ENCODE data around the gene TENT4A.

Gene TENT4A

DNA sequence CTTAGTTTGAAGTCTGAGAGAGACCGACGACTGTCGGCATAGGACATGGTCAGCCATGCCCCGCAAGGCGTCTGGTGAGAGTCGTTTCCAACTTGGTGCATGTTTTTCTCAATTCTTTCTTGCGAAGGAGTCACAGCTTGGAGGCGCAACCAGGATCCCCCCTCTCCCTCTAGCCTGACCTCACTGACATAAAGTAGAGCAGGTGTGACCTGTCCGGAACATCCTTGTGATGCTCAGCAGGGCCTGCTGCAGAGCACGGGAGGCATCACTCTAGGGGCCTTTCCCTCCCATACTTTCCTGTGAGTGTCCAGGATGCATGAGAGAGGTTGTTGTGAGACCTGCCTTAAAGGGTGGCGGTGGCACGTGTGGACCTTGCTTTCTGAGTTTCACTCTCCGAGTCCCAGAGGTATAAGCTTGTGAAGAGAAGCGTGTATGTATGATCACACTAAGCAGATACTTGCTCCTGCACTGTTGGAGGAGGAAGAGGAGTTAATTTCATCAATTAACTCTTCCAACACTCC lies 5.0 kb downstream of the TENT4A start:
- no peak for DNase-seq (ENCODE audit: low read depth in 2 of 2)

- DNase-seq (ENCODE audit: low read depth in 2 of 2) = no peak
Observed at GRCh38 chr5:6718718-6719117, 5.5 kb downstream of the TENT4A start.

- DNase-seq (ENCODE audit: low read depth in 2 of 2) = no peak
Observed at GRCh38 chr5:6719417-6719816, 6.2 kb downstream of the TENT4A start.

- no peak for DNase-seq (ENCODE audit: low read depth in 2 of 2)
Observed at GRCh38 chr5:6719896-6720560, 6.8 kb downstream of the TENT4A start.

- DNase-seq (ENCODE audit: low read depth in 2 of 2) = no peak
Observed at GRCh38 chr5:6720561-6720921, 7.3 kb downstream of the TENT4A start.

DNA sequence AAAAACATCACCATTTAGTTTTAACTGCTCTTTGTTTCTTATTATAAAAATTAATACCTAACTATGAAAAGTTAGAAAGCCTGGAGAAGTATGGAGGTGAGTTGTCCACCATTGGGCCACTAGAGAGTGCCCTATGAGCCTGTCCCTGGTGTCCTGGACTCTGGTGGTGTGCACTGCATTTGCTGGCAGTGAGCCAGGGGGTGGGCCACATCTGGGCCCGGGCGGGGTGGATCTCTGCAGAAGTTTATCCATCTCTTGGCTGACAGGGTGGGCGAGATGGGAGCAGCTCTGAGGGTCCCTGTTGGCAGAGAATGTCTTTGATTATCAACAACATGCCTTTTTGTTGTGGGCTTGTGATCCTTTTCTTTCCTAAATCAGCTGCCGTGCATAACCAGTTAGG lies 8.2 kb downstream of the TENT4A start:
- DNase-seq (ENCODE audit: low read depth in 2 of 2) = no peak

DNA sequence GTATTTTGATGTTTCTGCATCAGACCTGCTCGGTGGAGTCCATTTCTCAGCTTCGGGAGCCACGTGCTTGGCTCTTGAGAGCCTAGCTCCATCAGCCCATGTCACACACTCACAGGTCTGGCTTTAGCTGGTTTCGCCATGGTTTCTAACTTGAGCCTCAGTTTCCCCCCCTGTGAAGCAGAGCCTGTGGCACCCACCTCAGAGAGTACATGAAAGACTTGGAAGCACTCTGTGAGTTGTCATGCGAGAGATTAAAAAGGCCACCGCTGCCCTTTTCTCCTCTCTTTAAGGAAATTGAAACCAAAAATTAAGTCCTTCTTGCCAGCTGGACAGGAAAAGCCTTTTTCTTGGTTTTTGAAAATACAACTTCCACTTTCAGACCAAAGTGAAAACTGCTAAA lies 8.8 kb downstream of the TENT4A start:
- no peak for DNase-seq (ENCODE audit: low read depth in 2 of 2)

DNA sequence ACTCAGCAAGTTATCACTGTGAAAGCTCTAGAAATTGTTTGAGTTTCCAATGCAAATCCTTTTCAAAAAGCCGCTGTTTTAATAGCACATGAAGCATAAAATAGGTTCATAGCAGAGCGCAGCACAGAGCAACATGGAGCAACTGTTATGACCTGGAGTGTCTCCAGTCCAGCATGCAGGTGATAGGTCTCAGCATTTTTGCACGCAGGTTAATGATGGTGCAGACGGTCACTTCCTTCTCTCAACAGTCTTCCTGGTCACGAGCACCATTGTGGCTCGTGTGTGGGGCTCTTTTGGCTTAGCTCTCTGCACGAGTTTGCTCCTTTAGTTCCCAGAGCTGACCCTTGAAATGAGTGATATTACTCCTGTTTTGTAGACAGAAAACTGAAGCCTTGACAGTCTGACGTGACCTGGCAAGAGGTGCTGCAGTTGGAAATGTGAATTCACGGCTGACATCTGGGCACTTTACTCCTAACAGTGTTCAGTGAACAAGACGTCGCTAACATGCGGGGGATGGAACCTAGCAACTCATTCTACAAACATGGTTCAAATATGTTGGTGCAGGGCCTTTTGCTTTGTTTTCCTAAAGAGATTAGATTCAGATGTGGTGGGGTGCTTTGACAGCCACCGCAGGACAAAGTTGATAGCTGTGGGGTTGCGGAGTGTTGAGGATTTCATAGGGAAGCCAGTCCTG lies 10.0 kb downstream of the TENT4A start:
- DNase-seq (ENCODE audit: low read depth in 2 of 2) = no peak

- no peak for DNase-seq (ENCODE audit: low read depth in 2 of 2)
Observed at GRCh38 chr5:6723816-6724300, 10.6 kb downstream of the TENT4A start.

DNA sequence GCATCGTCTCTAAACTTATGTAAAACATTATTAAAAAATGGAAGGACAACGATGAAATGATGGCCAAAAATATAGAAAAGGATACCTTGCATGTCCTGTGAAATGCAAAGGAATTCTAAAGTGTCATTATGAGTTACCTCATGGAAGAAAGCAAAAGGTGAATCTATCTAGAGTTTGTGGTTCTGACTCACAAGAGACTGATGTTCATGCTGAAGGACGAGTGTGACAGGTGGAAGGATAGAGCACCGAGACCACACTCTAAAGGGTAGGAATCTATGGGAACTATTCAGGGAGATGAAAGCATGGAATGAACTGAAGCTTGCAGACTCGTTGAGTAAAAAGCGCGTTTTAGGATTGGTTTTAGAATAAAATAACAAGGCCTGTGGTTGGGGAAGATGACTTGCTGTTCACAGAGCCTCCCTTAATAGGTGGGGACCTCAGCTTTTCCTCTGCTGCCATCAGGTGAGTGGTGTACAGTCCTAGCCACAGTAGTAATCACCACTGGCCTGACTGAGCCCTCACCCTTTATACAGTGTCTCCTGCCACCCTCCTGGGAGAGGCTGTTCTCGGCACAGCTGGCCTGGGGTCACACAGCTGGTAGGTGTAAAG lies 11.2 kb downstream of the TENT4A start:
- DNase-seq (ENCODE audit: low read depth in 2 of 2) = no peak

DNA sequence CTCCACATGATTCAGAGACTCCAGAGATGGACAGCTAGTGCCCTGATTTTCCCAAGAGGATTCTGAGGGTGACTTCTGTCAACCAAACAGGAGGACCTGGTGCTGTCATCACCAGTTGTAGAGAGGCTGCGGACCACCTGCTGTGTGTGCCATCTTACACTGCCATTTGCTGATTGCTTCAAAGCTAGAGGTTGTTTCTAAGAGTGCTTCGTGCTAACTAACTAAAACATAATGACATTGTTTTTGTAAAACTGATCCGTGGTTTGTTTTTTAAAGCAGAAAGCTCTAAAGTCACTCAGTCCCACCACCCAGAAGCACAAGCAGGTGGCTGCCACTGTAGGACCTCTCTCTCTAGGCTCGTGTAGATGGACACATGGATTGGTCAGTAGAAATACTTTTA lies 12.2 kb downstream of the TENT4A start:
- DNase-seq (ENCODE audit: low read depth in 2 of 2) = no peak

DNA sequence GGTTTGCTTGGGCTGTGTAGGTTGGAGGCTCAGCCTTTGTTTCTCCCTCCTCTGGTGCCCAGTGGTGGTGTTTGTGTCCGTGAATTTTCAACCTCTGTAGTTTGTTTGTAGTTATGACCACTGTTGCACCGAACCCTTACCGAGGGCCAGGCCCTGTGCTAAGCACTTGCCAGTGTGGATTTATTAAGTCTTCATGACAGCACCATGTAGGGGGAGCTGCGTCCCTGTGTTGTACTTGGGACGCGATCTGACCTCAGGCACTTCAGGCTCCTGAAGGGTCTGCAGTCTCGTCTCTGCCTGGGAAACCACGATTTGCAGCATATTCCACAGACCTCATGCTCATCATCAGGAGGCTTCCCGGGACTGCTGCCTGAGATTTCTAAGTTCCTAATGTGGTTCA lies 12.8 kb downstream of the TENT4A start:
- no peak for DNase-seq (ENCODE audit: low read depth in 2 of 2)

DNA sequence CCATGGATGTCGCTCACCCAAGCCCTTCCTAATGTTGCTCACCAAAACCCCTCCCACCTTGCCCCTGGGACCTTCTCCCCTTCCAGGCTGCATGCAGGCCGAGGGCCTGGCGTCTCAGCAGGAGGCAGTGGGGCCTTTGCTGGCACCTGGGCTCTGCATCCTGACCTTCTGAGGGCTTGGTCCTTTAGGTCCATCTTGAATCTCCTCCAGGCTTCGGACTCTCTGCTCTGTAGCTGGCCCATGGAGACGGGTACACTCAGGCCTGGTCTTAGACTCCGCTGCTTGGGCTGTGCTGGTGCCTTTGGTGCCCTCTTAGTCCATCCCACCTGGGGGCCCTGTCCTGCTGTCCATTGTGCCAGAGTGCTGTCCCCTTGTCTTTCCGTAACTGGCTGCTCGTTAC lies 14.0 kb downstream of the TENT4A start:
- no peak for DNase-seq (ENCODE audit: low read depth in 2 of 2)

DNA sequence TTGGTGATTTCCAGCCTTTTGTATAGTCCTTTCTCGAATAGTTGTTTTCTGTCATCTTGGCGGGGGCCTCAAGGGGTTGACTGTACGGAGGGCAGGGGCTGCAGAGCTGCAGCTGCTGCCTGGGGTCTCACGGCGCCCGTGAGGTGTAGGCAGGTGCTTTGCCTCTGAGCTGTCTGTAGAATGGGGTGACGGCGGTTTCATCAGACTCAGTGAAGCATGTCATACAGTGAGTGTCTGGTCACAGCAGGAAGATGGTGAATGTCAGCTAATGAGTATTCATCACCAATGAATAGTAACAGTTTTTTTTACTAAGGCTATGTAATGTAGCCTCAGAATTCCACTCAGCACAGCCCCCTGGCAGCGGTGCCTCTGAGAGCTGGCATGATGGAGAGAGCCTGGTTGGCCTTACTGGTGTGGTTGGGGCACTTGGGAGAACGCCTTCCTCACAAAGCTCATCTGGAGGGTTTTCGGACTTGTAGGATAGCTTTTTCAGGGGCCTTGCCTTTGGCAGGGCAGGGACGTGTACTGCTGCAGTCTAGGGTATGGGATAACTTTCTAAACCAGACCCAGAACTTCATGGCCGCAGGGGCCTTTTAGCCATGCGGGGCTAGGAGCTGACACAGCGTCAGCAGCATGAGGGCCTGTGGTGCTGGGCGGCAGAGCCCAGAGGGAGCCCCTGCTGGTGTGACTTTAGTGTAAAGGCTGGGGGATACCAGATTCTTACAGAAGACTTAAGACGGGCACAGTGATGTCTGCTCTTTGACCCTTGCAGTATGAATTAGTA lies 15.0 kb downstream of the TENT4A start:
- DNase-seq (ENCODE audit: low read depth in 2 of 2) = no peak

DNA sequence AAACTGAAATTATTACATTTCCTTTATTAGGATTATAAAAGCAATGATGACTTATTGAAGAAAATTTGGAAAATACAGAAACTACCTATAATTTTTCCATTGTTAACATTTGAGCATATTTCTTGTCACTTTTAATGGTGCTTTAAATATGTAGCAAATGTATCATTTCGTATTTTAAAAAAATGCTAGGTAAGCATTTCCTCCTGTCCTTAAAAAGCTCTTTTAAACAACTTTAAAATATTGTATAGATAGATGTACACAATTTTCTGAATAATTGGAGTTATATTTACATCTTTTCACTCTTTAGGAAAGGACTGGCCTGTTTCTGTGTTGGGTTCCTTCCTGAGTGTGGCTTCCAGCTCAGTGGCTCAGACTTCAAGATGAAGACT lies 15.6 kb downstream of the TENT4A start:
- DNase-seq (ENCODE audit: low read depth in 2 of 2) = no peak

- DNase-seq (ENCODE audit: low read depth in 2 of 2) = no peak
Observed at GRCh38 chr5:6729386-6730310, 16.4 kb downstream of the TENT4A start.

DNA sequence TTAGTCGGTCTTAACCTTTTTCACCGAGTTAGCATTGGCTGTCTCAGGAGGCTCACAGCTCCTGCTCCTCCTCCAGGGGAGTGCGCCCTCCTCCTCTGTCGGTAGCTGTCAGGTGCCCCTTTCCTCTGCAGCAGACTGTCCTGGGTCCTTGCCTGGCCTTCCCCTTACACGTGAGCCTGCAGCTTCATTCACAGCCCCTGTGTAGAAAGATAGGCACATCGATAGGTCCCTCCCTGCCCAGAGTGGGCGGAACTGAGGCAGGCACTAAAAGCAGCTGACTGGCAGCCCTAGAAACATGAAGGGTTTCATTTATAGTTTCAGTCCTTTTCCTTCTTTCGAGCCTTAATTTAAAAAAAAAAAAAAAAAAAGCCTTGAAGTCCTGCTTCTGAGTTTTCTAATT lies 17.2 kb downstream of the TENT4A start:
- no peak for DNase-seq (ENCODE audit: low read depth in 2 of 2)

GRCh38 chr5:6730807-6731206 lies 17.6 kb downstream of the TENT4A start:
- no peak for DNase-seq (ENCODE audit: low read depth in 2 of 2)

GRCh38 chr5:6731465-6732237 lies 18.4 kb downstream of the TENT4A start:
- DNase-seq (ENCODE audit: low read depth in 2 of 2) = no peak

GRCh38 chr5:6732634-6733410 lies 19.6 kb downstream of the TENT4A start:
- DNase-seq (ENCODE audit: low read depth in 2 of 2) = no peak

Data from stimulated activated CD4-positive, alpha-beta T cell treated with anti-CD3 and anti-CD28 coated beads, Interleukin-15, amount 100 ng/mL, for 48 hours (primary cell).